Endothelial cell of hepatic sinusoid (primary cell): ENCODE measurements around the gene ZSCAN18.

ENCODE experiments used
- in situ Hi-C: cut with HindIII; loops from 2 replicates; pipeline ENCODE4 v1.10.0; 2017; ENCODE audit warnings: low sequenced_read_pairs

Gene ZSCAN18

DNA sequence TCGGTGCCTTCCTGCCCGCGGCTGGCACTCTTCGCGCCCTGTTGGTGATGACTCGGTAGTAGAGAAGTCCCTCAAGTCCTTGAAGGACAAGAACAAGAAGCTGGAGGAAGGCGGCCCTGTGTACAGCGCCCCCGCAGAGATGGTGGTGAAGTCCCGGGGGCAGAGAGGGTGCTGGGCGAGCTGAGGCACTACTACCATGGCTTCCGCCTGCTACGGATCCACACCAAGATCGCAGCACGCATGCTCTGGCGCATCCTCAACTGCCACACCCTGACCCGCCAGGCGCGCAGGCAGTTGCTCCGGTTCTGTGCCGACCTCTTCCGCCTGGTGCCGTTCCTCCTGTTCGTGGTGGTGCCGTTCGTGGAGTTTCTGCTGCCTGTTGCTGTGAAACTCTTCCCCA is 53.1 kb downstream of the ZSCAN18 start:
- in situ Hi-C loops = no loop called here

DNA sequence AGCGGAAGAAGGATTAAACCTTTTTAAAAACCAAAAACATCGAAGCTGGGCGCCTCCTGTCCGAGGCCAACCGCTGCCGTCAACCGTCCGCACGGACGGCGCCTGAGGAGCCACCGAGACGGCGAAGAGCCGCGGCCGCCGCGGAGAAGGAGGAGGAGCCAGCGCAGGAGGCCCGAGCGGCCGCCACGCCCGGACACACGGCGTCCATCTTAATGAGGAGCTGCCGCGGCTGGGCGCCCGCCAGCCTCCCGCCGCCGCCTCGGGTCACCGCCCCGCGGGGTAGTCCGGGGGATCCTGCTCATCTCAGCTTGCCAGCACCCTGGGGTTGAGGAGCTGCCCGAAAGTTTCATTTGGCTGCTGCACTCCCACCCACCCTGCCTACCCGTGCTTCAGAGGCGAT is 53.6 kb downstream of the ZSCAN18 start:
- in situ Hi-C loops = no loop called here

DNA sequence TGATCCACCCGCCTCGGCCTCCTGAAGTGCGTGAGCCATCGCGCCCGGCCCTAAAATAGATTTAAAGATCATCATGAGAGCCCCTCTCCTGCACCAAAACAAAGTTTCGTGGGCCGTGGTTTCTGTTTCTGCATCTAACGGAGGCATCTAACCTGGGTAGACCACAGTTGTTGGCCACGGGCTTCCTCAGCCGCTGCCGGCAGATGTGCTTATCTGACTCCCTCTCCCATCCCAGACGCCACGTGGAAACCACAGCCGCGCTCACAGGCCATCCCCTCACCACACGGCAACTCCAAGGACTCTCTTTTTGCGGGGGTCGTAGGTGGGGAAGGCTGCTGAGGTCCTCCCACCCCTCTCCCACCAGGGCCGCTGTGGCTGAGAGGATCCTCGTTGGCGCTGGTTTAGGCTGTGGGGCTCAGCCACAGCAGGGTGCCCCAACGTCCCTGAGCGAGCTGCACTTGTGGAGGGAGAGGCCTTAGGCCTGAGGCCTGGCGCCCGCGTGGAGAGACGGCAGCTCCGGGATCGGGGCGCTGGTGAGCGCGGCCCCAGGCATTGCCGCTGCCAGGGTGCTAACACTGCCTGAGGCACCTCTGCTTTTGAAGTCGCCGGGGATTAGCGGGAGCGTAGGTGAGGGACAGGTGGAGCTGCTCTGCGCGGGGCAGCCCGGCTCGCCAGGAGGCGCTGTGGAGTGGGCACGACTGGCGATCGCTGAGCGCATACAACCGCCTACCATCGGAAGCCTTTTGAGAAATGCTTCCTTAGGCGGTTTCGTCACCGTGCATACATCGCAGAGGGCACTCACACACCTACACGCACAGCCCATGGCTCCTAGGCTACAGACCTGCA is 55.3 kb downstream of the ZSCAN18 start:
- in situ Hi-C loops = no loop called here

DNA sequence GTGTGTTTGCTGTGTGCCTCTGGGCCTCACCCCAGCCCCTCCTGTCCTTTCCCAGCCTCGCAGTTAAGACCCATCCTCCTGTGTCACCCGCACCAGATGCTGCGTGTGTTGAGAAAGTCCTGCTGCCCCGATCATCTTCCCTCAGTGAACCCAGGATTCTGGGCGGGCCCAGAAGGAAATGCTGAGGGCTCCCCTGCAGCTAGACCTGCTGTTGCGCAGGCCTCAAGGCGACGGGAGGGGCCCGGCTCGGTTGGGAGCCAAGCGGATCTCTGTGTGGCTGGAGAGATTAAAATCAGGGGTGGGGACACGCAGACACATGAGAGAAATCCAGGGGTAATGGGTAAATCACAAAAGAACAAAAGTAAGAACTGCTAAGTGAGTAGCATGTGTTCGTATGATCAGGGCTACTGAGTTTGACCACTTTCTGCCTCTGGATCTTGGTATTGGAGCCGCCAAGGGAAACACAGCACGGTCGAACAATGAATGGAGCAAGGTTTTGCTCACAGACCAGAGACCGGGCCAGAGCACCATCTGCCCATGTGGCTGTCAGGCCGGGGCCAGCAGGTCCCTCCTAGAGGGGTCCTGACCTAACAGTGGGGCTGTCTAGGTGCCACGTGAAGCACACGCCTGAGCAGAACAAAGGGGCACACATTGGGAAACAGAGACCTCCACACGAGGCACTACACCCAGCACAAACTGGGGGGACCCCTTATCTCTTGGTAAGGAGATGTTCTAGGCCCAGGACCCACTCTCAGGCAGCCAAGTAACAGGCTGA is 57.1 kb downstream of the ZSCAN18 start:
- in situ Hi-C loops = no loop called here

DNA sequence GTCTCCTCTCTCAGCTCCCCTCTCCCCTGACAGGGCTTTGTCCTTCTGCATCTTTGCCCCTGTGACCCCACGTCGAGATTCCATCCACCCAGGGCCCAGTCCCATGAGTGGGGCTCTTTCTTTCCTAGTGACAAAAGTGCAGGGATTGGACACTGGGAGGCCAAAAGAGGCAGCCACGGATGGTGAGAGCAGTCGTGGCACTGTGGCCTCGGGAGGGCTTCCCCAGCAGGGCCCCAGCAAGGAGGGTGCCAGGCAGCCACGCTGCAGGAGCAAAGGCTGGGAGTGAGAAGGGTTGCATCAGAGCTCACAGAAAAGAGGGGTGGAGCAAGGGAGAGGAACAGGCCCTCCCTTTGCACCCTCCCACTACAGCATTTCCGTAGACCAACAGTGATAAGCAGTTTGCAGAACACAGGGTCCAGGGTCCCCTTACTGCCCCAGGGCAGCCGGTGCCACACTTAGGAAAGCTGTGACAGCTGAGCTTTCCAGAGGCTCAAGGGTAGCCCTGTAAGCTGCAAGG is 59.3 kb downstream of the ZSCAN18 start:
- in situ Hi-C loops = no loop called here

DNA sequence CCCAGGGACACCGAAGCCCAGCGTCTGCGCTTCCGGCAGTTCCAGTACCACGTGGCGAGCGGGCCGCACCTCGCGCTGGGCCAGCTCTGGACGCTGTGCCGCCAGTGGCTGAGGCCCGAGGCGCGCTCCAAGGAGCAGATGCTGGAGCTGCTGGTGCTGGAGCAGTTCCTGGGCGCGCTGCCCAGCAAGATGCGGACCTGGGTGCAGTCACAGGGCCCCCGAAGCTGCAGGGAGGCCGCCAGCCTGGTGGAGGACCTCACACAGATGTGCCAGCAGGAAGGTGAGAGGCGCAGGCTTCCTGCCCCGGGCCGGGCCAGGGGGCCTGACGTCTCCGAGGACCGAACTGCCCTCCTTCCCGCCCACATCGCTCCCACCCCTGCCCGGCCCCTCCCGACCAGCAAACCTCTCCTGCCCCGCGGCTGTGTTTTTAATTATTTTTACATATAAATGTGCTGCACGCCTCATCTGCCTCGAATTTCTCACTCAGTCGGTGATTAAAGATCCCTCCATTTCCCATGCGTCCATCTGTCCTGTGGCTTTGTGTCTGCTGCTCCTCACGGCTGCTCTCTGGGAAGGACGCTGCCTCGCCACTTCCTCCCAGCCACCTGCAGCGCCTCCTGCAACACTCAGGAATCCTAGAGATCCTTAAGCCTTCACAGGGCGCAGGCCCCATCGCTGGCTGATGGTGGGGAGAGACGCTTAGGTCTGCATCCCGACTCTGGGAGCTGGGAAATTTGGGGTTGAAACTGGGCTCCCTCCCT is 59.9 kb downstream of the ZSCAN18 start:
- in situ Hi-C loops = no loop called here

DNA sequence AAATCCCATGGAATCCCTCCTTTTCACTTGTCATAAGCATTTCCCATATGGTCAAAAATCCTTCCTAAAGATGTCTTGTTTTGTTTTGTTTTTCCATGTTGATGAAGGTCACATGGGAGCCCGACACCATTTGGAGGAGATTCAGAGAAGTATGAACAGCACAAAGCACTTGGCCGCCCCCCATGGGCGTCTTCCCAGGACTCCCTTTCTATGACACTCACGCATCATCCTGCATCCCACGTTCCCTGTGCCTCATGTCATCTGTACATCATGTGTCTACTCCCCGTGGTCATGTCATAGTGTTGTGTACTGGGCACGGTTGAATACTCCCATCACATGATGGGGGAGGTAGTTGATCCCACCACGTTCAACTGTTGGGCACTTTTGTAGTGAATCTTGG is 62.2 kb downstream of the ZSCAN18 start:
- in situ Hi-C loops = no loop called here

DNA sequence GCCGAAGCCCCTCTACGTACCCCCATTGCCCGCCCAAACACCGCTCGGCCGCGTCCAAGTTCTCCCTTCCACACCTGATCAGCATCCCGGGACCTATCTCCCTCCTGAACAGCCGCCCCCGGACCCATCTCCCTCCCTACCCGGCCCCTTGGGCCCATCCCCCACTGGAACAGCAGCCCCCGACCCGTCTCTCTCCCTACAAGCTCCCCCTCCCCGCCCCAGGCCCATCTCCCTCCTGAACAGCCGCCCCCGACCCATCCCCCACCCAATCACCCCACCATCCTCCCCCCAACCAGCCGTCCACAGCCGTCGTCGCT is 63.6 kb downstream of the ZSCAN18 start:
- in situ Hi-C loops = no loop called here
